Stimulated activated CD4-positive, alpha-beta T cell treated with anti-CD3 and anti-CD28 coated beads, Interleukin-2, amount 100 ng/mL, for 4 hours (primary cell): ENCODE results near the gene LARP4B.

Experiments used
- DNase-seq: peaks from one replicate; pipeline ENCODE4 v3.0.0-alpha.2; 2020; ENCODE audit warnings: low read depth

The LARP4B gene

DNA sequence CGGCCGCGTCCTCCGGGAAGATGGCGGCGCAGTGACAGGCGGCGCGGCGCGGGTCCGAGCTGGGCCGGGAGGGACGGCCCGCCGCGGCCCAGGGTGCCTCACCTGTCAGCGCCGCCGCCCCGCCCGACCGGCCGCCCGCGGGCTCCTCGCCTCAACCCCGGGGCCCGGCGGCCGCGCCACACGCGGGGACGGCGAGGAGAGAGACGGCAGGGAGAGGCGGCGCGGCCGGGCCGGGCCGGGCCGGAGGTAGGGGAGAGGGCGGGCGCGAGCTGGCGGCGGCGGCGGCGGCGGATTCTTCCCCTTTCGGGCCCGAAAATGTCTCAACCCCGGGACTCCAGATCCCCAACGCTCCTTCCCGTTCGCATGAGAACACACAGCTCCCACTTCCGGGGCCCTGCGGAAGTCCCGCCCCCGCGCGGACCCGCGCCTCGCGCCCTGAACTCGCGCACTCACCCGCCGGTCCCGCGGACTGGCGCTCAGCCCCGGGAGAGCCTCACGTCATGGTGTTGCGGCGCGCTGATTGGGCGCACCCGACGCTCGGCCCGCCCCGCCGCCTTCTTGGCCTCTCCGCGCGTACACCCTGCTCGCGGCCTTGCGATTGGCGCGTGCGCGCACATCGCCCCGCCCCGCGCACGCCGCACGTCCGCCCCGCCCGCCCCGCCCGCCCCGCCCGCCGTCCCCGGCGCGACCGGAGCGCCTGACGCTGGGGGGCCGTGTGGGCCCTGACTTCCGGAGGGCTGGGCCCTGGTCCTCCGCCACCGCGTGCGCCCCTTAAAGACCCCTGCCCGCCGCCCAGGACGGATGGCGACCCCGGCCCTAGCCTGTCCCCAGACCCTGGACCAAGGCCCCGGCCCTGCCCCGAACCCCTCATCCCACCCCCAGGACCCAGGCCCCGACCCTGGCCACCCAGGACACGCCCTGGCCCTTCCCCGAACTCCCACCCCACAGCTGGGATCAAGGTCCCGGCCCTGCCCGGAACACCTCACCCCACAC, at the start of gene LARP4B:
TSS of gene LARP4B (minus strand) at position 380 of the 993 bp plus-strand sequence. CDS start 45,984 bp downstream, outside the sequence.
- DNase-seq = peak; percentile 96

DNA sequence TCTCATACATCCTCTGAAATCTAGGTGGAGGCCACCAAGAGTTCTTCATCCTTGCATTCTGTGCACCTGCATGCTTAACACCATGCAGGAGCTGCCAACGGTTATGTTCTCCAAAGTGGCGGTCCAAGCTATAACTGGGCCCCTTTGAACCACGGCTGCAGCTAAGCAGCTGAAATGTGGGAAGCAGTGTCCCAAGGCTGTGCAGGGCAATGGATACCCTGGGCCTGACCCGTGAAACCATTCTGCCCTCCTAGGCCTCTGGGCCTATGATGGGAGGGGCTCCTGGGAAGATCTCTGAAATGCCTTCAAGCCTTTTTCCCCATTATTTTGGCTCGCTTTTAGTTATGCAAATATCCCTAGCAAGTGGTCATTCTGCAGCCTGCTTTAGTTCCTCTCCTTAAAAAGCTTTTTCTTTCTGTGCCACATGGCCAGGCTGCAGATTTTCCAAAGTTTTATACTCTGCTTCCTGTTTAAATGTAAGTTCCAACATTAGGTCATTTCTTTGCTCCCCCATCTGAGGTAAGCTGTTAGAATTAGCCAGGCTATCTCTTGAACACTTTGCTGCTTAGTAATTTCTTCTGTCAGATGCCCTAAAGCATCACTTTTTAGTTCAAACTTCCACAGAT, 49.1 kb upstream of the LARP4B start:
- DNase-seq = no peak

DNA sequence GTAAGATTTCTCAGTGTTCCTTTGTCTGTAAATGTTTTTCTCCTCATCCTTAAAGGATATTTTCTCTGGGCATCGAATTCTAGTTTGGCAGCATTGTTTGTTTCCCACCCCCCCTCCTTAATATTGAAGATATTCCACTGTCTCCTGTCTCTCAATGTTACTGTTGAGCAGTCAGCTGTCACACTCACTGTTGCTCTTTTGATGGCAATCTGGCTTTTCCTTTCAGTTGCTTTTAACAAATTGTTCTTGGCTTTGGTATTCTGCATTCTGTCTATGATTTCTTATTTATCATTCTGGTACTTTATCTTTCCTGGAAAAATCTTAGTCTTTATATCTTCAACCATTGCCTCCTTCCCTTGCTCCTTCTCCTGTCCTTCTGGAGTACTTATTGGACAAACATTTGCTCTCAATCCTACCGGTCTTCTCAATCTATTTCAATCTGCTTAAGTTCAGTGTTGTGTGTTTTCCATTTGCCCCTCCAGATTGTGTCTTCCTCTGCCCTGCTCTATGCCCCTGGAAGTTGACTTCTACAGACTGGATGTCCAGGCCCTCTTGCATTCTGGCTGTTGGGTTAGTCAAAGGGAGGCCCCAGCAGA, 47.4 kb upstream of the LARP4B start:
- no peak for DNase-seq

DNA sequence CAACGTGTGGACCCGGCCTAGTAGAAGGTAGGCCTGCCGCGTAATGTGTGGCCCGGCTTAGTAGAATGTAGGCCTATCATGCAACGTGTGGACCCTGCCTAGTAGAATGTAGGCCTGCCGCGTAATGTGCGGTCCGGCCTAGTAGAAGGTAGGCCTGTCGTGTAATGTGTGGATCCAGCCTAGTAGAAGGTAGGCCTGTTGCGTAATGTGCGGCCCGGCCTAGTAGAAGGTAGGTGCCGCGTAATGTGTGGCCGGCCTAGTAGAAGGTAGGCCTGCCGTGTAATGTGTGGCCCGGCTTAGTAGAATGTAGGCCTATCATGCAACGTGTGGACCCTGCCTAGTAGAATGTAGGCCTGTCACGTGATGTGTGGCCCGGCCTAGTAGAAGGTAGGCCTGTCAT, 44.8 kb upstream of the LARP4B start:
- no peak for DNase-seq

DNA sequence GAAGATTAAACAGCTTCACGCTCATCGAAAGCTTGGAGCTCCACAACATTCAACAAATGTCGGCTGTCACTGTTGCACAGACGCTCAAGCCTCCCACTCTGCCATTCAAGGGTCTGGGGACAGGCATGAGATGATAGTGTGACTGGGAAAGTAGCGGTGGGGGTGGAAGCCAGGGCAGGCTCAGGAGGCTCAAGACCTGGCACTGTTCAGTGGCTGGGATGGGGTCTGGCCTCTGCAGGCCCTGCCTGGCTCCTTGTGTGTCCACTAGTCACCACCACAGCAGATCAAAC, 43.2 kb upstream of the LARP4B start:
- DNase-seq = no peak

DNA sequence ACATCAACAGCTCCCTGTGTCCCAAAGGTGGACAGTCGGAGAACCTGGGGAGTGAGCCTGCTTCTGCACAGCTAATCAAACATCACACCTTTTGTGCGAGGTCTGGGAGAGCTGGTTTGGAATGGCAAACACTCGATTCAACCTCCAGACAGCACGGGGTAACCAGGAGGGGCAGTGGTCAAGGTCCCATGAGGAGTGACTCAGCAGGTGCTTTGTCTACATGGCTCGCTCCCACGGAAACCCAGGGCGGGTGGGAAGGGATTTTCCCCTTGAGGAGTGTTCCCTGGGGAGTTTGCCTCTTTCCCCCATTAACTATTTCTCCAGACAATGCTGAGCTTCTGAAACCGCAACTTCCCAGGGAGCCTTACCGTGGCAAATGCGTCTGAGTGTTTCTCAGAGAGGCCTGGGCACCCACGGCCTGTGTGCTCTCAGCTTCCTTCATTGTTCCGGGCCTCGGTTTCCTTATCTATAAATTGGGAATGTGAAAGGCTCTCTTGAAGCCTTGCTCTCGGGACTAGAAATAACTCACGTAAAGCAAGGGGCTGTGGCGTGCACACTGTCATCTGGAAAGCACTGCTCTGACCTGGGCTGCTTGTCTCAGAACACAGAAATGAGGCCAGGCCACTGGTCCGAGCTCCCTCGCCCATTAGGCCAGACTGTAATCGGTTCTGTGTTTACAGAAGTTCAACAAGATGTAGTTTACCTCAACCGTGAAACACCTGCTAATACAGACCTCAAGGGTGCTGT, 42.7 kb upstream of the LARP4B start:
- DNase-seq = no peak

DNA sequence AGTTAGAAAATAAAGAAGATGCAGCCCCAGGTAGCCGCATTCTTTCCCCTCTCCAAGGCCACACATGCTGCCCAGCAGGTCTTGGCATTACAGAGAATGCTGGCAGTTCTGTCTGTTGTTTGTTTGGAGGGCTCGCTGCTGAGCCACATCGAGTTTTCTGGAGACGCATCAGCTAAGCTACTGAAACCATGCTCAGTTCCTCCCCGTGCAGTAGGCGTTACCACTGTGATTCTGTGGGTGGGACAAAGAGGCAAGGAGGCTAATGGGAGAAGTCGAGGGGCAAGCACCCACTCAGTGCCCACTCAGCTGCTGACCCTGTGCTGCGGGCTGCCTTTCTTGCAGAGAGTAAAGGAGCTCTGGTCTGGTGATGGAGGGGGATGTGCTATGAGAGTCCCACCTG, 41.3 kb upstream of the LARP4B start:
- DNase-seq = no peak

DNA sequence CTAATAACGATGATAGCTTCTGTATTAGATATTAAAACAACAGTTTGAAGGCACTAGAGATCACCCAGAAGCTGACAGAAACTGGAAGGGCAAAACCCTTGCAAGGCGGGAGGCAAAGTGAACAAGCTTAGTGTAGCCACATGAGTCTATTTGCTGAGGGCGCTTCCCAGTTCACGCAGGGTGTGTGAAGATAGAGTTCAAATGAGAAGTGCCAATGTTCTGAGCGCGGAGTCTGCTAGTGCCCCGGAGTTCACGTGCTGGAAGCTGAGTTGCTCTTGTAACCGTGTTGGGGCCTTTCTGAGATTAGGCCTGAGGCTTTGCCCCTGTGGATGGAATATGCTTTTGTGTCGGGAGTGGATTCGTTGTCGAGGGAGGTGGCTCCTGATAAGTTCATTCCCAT, 40.1 kb upstream of the LARP4B start:
- DNase-seq = no peak

DNA sequence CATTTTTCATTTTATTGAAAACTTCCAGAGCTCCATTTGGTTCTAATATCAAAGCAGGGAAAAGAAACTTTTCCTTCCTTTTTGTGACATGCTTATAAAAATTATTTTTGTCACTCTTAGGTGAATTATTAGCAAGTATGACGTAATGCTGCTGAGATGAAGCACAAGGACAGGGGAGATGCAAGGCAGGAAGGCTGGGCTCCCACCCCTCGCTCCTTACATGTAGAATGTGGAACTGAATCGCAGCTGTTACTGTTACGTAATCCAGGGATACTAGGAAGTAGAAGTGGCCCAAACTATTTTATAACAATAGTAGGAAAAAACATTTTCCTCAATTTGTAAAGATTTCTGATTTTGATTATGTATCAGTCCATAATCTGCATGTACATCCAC, 39.6 kb upstream of the LARP4B start:
- no peak for DNase-seq

DNA sequence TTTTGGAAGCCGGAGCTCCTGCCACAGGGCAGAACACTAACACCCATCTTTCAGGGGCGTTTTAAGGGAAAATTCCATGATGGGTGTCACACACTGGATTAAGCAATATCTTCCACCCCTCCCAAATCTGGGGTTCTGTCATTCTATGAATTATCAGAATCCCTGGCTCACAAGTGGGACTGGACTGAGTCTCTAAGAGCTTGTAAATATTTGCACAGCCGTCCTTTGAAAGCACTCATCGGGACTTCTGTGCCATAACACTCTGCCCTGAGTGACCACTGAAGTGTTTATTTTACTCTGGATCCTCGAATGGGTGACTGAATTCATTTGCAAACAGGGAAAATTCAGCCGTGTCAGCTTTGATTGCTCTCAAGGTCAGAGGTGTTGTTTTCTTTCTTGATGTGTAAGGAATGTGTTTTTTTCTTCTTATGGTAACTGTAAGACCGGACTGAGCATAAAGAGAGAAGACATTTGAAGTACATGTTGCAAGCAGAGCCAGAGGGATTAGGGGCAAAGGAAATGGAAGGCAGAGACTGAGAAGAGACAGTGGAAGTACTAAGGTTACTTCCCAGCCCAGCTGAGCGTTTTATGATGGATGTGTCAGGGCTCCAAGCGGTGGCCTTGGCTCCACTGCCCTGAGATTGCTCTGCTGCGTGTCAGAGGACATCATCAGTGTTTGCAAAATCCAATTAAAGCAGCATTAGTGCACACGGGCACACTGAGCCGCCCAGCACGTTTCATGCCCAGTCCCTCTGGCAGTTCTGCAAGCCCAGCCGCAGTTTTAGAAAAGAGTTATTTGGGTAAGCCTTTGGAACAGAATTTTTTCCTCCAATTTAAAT, 39.0 kb upstream of the LARP4B start:
- no peak for DNase-seq

DNA sequence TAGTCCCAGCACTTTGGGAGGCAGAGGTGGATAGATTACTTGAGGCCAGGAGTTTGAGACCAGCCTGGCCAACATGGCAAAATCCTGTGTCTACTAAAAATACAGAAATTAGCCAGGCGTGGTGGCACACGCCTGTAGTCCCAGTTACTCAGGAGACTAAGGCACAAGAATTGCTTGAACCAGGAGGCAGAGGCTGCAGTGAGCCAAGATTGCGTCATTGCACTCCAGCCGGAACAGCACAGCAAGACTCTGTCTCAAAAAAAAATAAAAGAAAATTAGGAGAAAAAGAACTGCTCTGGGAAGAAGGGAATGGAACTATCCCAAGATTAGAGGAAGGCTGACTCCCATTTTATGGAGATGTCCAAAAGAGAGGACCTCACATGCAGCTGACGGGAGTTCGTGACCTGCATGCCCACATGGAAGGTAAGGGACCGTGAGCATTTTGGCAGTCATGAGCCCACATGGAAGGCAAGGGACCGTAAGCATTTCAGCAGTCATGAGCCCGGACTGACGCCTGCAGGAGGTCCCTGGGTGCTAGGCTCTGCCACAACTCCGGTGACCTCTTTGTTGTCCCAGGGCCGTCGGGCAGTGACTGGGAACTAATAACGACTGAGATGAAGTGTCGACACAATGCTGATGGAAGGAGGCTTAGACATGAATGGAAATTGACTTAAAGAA, 38.1 kb upstream of the LARP4B start:
- no peak for DNase-seq

DNA sequence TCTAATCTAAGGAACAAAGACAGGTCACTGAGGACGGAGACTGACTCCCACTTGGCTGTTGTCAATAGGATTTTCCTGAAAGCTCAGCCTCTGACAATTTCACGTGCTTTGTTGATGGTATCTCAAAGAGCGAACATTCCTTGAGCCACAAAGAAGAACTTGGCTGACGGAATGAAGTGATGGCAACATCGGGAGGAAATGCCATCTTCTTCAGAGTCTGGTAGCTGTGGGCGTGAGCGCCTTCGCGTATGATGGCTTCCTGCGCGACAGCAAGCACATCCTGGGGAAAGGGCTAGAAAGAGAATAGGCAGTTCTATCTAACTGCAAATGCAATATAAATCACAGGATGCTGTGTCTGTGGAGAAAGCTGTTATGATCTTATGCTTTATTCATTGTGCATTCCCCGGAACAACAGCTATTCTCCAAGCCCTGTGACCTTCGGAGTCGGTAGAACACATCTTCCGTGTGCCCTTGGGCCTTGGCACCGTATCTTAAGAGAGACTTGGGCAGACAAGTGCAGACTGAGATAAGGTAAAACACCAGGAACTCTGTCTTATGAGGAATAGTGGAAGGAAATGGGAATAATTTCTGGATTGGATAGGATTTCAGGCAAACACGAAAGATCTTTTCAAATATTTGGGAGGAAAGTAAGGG, 37.2 kb upstream of the LARP4B start:
- DNase-seq = no peak

DNA sequence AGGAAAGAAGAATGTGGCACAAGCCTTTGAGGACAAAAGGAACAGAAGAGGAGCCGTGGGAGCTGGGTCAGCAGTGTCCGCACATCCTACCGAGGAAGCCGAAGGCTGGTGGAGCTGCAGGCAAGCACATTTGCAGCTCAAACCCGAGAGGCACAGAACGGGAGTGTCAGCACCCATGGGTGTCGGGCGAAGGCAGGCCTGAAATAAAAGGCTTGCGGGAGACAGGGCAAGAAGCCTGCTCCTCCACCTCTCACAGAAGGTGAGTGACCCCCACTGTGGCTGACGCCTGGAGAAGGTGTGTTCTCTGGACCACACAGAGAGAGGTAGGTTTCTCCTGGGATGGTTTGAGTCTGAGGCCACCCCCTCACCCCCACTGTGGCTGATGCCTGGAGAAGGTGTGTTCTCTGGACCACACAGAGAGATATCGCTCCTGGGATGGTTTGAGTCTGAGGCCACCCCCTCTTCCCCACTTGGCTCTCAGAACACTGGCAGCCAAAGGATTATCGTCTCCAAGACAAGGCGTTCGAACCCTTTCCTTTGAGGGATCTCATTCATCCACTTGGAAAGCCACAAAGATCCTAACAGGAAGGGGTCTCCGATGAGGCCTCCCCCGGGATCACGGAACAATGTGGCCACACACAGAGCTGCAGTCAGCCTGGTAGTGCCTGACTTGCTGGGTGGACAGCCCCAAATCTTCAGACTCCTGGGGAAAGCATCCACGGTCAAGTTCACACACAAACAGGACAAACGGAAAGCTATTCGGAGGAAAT, 35.1 kb upstream of the LARP4B start:
- no peak for DNase-seq

DNA sequence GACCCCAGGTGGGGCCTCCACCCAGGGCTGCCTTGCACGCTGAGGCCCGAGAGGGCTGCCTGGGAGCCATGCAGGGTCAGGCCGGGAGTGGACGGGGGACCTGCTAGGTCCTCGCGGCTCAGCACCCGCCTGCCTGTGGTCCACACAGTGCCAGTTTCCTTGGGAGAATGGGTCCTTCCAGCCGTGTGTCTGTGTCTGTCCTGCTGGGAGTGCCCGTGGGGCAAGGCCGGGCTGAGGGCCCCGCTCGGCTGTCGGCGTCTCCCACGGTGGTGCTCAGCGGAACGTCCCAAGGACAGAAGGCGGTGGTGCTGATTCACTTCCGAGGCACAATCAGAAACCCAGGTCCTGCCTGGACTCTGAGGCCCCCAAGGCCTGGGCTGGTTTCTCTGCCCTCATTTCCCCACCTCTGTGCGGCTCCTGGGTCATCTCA, 33.5 kb upstream of the LARP4B start:
- no peak for DNase-seq

DNA sequence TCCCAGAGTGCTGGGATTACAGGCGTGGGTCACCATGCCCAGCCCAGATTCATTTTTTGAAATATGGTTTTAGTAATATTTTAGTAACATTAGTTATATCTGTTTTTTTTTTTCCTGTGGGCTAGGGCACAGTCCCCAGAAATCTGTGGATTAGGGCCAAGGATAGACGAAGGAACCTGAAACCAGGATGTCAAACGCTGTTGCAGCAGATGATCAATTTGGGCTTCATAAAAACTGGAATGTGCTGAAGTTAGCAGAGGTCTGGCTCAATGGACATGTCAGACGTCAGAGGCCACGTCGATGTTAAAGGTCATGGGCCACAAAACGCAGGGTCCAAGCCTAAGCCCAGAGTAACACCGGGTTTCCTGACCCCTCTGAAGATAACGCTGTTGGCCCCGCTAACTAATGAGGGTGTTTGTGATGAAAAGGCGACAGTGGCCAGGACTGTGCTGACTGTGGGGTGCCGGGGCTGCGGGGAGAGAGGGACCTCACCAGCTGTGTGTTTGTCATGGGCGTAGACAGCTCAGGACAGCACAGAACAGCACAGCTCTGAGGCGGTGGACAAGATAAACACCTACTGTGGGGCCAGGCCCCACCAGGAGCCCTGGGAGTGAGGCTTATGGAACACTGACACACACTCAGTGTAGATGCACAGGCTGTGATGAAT, 32.9 kb upstream of the LARP4B start:
- no peak for DNase-seq

DNA sequence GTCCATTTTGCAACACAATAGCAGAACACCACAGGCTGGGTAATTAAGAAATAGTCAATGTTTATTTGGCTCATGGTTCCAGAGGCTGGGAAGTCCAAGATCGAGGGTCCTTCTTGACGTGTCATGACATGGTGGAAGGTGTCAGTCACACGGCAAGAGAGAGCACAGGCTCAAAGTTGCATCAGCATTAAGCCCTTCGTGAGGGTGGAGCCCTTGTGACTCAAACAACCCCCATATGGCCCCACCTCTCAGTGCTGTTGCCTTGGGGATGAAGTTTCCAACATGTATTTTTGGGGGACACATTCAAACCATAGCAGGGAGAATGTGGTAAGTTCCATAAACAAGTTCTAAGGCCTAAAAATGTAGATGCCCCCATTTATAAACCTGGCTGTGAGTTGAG, 32.1 kb upstream of the LARP4B start:
- no peak for DNase-seq

DNA sequence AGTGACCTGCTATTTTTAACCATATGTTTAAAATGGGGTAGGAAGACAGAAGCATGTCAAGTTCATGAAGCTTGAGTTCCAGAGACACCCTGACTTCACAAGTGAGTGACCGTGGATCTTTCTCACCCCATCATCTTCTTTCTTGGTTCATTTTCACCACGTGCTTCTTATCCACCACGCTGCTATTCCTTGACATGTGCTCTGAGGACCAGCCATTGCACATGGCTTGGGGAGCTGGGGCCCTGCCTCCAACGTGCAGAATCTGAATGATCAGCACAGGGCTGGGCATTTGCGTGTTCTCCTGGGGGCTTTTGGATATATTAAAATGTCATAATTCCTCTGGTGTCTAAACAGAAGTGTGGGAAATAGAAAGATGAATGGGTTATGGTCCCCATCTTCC, 31.7 kb upstream of the LARP4B start:
- DNase-seq = no peak

DNA sequence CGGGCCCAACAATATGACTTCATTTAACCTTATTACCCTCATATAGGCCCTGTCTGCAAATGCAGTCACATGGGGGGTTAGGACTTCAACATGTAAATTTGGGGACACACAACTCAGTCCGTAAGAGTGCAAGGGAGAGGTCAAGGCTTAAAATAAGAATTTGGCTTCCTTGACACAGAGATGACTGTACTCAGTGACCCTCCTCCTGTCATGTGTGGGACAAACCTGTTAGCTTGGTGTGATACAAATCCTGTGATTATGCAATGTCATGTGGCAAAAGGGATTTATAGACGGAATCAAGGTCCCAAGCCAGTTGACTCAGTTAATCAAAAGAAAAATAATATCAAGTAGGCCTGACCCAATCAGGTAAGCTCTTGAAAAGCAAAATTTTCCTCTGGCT, 30.8 kb upstream of the LARP4B start:
- no peak for DNase-seq

DNA sequence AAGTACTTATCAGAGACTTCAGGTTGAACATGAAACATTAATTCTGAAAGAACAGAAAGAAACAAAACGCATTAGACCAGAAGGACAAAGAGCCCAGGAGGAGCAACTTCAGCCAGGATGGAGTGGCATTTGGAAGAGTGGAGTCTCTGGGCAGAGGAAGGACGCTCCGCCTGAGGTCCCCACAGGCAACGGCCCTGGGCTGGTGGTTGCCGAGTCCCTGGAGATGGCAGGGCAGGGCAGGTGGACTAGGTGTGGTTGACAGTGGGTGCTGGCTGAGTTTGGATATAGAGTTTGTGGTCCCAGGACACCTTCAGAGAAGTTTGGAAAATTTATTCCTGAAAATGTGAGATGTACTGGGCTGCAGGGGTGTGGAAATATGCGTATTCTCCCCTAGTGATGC, 27.4 kb upstream of the LARP4B start:
- no peak for DNase-seq
